Sigmoid colon (tissue), 4 donors: ENCODE measurements around the gene XYLT2.

ENCODE experiments used
- EP300 ChIP-seq, 4 donors: sonication (generic); formaldehyde crosslinking; IDR thresholded peaks; one replicate each; pipeline ENCODE4 v1.6.1; 2017; ENCODE audit warnings: antibody characterized with exemption in 4 of 4
- POLR2A ChIP-seq, 2 donors: fragments of 450-650 bp; IDR thresholded peaks; one replicate each; pipeline ENCODE4 v1.6.1; 2016; ENCODE audit warnings: antibody characterized with exemption in 2 of 2, mild to moderate bottlenecking in 2 of 2, moderate library complexity in 2 of 2
- TF ChIP-seq, protein P1 (sequence below), 4 experiments: fragments of 450-650 bp in 3 of 4; fragments of 200-600 bp in 1 of 4; IDR thresholded peaks; one replicate each; pipeline ENCODE4 v1.5.1; 2016 to 2019; ENCODE audit warnings: antibody characterized with exemption in 4 of 4, mild to moderate bottlenecking in 3 of 4, moderate library complexity in 2 of 4

DNA sequence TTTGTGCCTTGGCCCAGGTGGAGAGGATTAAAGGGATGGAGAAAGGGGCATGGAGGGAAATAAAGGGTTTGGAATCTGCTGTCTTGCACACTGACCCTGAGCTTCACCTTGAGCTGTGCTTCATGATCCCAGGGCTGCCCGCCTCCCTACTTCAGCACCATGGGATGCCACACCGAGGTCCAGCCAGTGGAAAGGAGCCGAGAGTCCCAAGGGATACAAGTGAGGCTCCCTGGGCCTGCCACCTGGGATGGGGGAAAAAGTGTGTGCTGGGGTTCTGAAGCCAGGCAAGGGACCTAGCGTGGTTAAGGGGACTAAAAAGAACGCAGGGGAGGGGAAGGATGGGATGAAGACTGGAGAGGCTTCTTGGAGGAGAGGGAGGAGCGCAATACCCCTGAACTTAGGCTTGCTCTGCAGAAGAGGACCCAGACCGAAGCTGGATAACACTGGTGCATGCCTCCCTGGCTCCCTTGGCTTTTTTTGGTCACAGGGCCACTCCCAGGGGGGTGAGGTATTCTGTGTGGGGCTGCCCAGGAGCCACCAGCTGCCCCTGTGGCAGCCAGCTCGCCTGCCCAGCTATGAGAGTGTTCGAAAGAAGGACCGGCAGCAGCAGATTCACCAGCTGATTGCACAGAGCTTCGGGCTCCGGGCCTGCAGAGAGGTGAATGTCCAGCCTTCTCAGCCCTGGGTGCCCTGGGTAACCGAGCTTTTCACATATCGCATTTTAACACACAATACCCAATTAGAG, 19.9 kb downstream of the XYLT2 start:
- TF ChIP-seq, protein P1, sequence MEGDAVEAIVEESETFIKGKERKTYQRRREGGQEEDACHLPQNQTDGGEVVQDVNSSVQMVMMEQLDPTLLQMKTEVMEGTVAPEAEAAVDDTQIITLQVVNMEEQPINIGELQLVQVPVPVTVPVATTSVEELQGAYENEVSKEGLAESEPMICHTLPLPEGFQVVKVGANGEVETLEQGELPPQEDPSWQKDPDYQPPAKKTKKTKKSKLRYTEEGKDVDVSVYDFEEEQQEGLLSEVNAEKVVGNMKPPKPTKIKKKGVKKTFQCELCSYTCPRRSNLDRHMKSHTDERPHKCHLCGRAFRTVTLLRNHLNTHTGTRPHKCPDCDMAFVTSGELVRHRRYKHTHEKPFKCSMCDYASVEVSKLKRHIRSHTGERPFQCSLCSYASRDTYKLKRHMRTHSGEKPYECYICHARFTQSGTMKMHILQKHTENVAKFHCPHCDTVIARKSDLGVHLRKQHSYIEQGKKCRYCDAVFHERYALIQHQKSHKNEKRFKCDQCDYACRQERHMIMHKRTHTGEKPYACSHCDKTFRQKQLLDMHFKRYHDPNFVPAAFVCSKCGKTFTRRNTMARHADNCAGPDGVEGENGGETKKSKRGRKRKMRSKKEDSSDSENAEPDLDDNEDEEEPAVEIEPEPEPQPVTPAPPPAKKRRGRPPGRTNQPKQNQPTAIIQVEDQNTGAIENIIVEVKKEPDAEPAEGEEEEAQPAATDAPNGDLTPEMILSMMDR (IDR thresholded peaks at IDR 0.05), result no peak
- TF ChIP-seq EP300 (IDR thresholded peaks at IDR 0.05) (no peak), POLR2A (IDR thresholded peaks at IDR 0.05) (no peak)
